GM18505 (cell line): ENCODE data around the gene GSPT1.
A peak's percentile ranks its signal among the peaks of the same experiment; 100 is the strongest.

Source experiments
- ATAC-seq: cut with Tn5 transposase; IDR thresholded peaks from one replicate; pipeline ENCODE4 v1.9.1; 2021; ENCODE audit not compliant: unreplicated experiment
- POLR2A ChIP-seq: IDR thresholded peaks from 4 replicates; pipeline ENCODE4 v1.6.1; 2011; ENCODE audit warnings: borderline replicate concordance; ENCODE audit not compliant: insufficient read depth, insufficient read length; ENCODE audit errors: extremely low read depth

Gene GSPT1

GRCh38 chr16:11916524-11917285, 949 bp upstream of the GSPT1 start:
- no peak for ATAC-seq
- no peak for TF ChIP-seq POLR2A

GRCh38 chr16:11915114-11915643, 577 bp downstream of the GSPT1 start:
- ATAC-seq: peak; percentile 33
- TF ChIP-seq POLR2A: no peak

GRCh38 chr16:11914210-11915113, 1.3 kb downstream of the GSPT1 start:
- TF ChIP-seq POLR2A: no peak
- peak; percentile 1 for ATAC-seq

GRCh38 chr16:11913425-11914079, 2.2 kb downstream of the GSPT1 start:
- TF ChIP-seq POLR2A: no peak
- no peak for ATAC-seq

- no peak for ATAC-seq
- TF ChIP-seq POLR2A: no peak
Measured at GRCh38 chr16:11909653-11910545, 5.9 kb downstream of the GSPT1 start.

GRCh38 chr16:11907160-11907970, 8.4 kb downstream of the GSPT1 start:
- no peak for TF ChIP-seq POLR2A
- no peak for ATAC-seq

GRCh38 chr16:11903906-11904305, 11.8 kb downstream of the GSPT1 start:
- TF ChIP-seq POLR2A: no peak
- ATAC-seq: no peak

GRCh38 chr16:11901091-11901490, 14.7 kb downstream of the GSPT1 start:
- ATAC-seq: no peak
- no peak for TF ChIP-seq POLR2A

- ATAC-seq: no peak
- no peak for TF ChIP-seq POLR2A
Measured at GRCh38 chr16:11896486-11897176, 19.1 kb downstream of the GSPT1 start.

- no peak for TF ChIP-seq POLR2A
- ATAC-seq: no peak
Measured at GRCh38 chr16:11893571-11893970, 22.2 kb downstream of the GSPT1 start.

GRCh38 chr16:11892761-11893160, 23.0 kb downstream of the GSPT1 start:
- TF ChIP-seq POLR2A: no peak
- ATAC-seq: no peak
